ENCODE measurements around the gene SCNN1G.

Gene SCNN1G

GRCh38 chr16:23213831-23214230, 31.3 kb downstream of the SCNN1G start:
- TF ChIP-seq YY1 (IDR thresholded peaks at IDR 0.05; ENCODE audit: low read depth): no peak
- TF ChIP-seq TCF12 (IDR thresholded peaks at IDR 0.05; ENCODE audit: low read depth): no peak
- no peak for TF ChIP-seq TEAD4 (IDR thresholded peaks at IDR 0.05)
- TF ChIP-seq ZBTB7A (IDR thresholded peaks at IDR 0.05; ENCODE audit: low read depth): no peak
- TF ChIP-seq TAF1 (IDR thresholded peaks at IDR 0.05; ENCODE audit: low read depth): no peak
- TF ChIP-seq RAD21 (IDR thresholded peaks at IDR 0.05; ENCODE audit: low read depth): no peak
- TF ChIP-seq FOXM1 (IDR thresholded peaks at IDR 0.05; ENCODE audit: borderline replicate concordance, low read depth): no peak
- no peak for TF ChIP-seq NFIC (IDR thresholded peaks at IDR 0.05)
- TF ChIP-seq, protein P1, sequence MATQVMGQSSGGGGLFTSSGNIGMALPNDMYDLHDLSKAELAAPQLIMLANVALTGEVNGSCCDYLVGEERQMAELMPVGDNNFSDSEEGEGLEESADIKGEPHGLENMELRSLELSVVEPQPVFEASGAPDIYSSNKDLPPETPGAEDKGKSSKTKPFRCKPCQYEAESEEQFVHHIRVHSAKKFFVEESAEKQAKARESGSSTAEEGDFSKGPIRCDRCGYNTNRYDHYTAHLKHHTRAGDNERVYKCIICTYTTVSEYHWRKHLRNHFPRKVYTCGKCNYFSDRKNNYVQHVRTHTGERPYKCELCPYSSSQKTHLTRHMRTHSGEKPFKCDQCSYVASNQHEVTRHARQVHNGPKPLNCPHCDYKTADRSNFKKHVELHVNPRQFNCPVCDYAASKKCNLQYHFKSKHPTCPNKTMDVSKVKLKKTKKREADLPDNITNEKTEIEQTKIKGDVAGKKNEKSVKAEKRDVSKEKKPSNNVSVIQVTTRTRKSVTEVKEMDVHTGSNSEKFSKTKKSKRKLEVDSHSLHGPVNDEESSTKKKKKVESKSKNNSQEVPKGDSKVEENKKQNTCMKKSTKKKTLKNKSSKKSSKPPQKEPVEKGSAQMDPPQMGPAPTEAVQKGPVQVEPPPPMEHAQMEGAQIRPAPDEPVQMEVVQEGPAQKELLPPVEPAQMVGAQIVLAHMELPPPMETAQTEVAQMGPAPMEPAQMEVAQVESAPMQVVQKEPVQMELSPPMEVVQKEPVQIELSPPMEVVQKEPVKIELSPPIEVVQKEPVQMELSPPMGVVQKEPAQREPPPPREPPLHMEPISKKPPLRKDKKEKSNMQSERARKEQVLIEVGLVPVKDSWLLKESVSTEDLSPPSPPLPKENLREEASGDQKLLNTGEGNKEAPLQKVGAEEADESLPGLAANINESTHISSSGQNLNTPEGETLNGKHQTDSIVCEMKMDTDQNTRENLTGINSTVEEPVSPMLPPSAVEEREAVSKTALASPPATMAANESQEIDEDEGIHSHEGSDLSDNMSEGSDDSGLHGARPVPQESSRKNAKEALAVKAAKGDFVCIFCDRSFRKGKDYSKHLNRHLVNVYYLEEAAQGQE (IDR thresholded peaks at IDR 0.05; ENCODE audit: low read depth): no peak
- TF ChIP-seq USF1 (IDR thresholded peaks at IDR 0.05): no peak
- no peak for TF ChIP-seq CEBPB (IDR thresholded peaks at IDR 0.05)
- no peak for TF ChIP-seq EGR1 (IDR thresholded peaks at IDR 0.05)

DNA sequence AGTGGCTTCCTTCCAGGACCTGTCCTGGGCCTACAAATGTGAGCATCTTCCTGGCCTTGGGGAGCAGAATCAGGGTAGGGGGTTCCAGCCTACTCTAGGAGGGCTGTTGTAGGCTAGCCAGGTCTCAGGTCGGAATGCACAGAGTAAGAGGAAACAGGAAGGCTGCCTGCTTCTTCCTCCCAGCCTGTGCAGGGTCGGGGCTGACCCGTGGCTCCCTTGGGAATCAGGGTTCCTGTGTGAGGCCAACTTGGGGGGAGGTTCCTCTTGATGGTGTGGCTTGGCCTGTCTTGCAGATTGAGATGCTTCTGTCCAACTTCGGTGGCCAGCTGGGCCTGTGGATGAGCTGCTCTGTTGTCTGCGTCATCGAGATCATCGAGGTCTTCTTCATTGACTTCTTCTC, 32.3 kb downstream of the SCNN1G start:
- TF ChIP-seq TEAD4 (IDR thresholded peaks at IDR 0.05) (no peak), CEBPB (IDR thresholded peaks at IDR 0.05) (no peak), ZBTB7A (IDR thresholded peaks at IDR 0.05; ENCODE audit: low read depth) (no peak), TAF1 (IDR thresholded peaks at IDR 0.05; ENCODE audit: low read depth) (no peak), TCF12 (IDR thresholded peaks at IDR 0.05; ENCODE audit: low read depth) (no peak), NFIC (IDR thresholded peaks at IDR 0.05) (no peak), CREB1 (IDR thresholded peaks at IDR 0.05; ENCODE audit: low read depth) (no peak), YY1 (IDR thresholded peaks at IDR 0.05; ENCODE audit: low read depth) (no peak), EGR1 (IDR thresholded peaks at IDR 0.05) (no peak), USF1 (IDR thresholded peaks at IDR 0.05) (no peak), EP300 (IDR thresholded peaks at IDR 0.05; ENCODE audit: borderline replicate concordance) (no peak), RAD21 (IDR thresholded peaks at IDR 0.05; ENCODE audit: low read depth) (no peak), MAX (IDR thresholded peaks at IDR 0.05) (no peak), FOXM1 (IDR thresholded peaks at IDR 0.05; ENCODE audit: borderline replicate concordance, low read depth) (no peak)
- TF ChIP-seq, protein P1 (IDR thresholded peaks at IDR 0.05; ENCODE audit: low read depth): no peak

DNA sequence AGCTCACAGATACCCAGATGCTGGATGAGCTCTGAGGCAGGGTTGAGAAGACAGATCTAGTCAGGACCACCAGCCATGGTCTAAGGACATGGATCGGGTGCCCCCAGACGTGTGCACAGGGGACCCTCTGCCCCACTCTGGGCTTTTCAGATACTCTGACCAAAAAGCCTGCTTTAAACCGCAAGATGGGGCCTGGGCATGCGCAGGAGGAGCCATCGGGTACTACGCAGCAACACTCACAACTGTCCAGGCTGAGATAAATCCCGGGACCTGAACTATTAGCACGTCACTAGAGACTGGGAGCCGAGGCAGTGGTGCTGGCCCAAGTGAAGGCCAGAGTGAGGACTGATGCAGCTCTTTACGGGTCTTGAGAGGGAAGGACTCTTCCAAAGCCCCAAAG, 32.9 kb downstream of the SCNN1G start:
- TF ChIP-seq EP300 (IDR thresholded peaks at IDR 0.05; ENCODE audit: borderline replicate concordance) (no peak), USF1 (IDR thresholded peaks at IDR 0.05) (no peak), EGR1 (IDR thresholded peaks at IDR 0.05) (no peak), CEBPB (IDR thresholded peaks at IDR 0.05) (no peak), MAX (IDR thresholded peaks at IDR 0.05) (no peak), TEAD4 (IDR thresholded peaks at IDR 0.05) (no peak), TAF1 (IDR thresholded peaks at IDR 0.05; ENCODE audit: low read depth) (no peak), TCF12 (IDR thresholded peaks at IDR 0.05; ENCODE audit: low read depth) (no peak), FOXM1 (IDR thresholded peaks at IDR 0.05; ENCODE audit: borderline replicate concordance, low read depth) (no peak)

- TF ChIP-seq MAX (IDR thresholded peaks at IDR 0.05) (no peak), TAF1 (IDR thresholded peaks at IDR 0.05; ENCODE audit: low read depth) (no peak), NFIC (IDR thresholded peaks at IDR 0.05) (no peak), CEBPB (IDR thresholded peaks at IDR 0.05) (no peak), YY1 (IDR thresholded peaks at IDR 0.05; ENCODE audit: low read depth) (no peak), TCF12 (IDR thresholded peaks at IDR 0.05; ENCODE audit: low read depth) (no peak), EP300 (IDR thresholded peaks at IDR 0.05; ENCODE audit: borderline replicate concordance) (no peak), USF1 (IDR thresholded peaks at IDR 0.05) (no peak), EGR1 (IDR thresholded peaks at IDR 0.05) (no peak), CREB1 (IDR thresholded peaks at IDR 0.05; ENCODE audit: low read depth) (no peak)
These were observed 34.2 kb downstream of the SCNN1G start for GRCh38 chr16:23216658-23217246.

- TF ChIP-seq FOXM1 (IDR thresholded peaks at IDR 0.05; ENCODE audit: borderline replicate concordance, low read depth) (no peak), RAD21 (IDR thresholded peaks at IDR 0.05; ENCODE audit: low read depth) (no peak), TCF12 (IDR thresholded peaks at IDR 0.05; ENCODE audit: low read depth) (no peak), TAF1 (IDR thresholded peaks at IDR 0.05; ENCODE audit: low read depth) (no peak), EP300 (IDR thresholded peaks at IDR 0.05; ENCODE audit: borderline replicate concordance) (no peak), TEAD4 (IDR thresholded peaks at IDR 0.05) (no peak), ZBTB7A (IDR thresholded peaks at IDR 0.05; ENCODE audit: low read depth) (no peak), USF1 (IDR thresholded peaks at IDR 0.05) (no peak), CEBPB (IDR thresholded peaks at IDR 0.05) (no peak), YY1 (IDR thresholded peaks at IDR 0.05; ENCODE audit: low read depth) (no peak), NFIC (IDR thresholded peaks at IDR 0.05) (no peak), MAX (IDR thresholded peaks at IDR 0.05) (no peak), EGR1 (IDR thresholded peaks at IDR 0.05) (no peak), CREB1 (IDR thresholded peaks at IDR 0.05; ENCODE audit: low read depth) (no peak)
- TF ChIP-seq, protein P1 (IDR thresholded peaks at IDR 0.05; ENCODE audit: low read depth): no peak
These were observed 35.1 kb downstream of the SCNN1G start for GRCh38 chr16:23217646-23218045.

All from Ishikawa (cell line).